Left ventricle myocardium superior (tissue), 1 donor: ENCODE measurements around the gene NDUFAF8. TPM values are rescaled to one million over a fixed set of nuclear protein-coding genes. Genes with fewer than 3 reads are reported as not detected.

Experiments
- ATAC-seq: fragments of 200-7000 bp; cut with Tn5 transposase; one replicate; pipeline ENCODE4 v1.9.1; 2020; ENCODE audit warnings: mild to moderate bottlenecking, moderate library complexity
- DNase-seq: peaks from one replicate; pipeline ENCODE4 v3.0.0-alpha.2; 2020
- intact Hi-C: fragments of 100-400 bp; cut with micrococcal nuclease; formaldehyde crosslinking; loops from one replicate; pipeline ENCODE4 v1.11.0; 2022
- total RNA-seq: library from RNA; stranded (reverse); fragmentation: NEBNext Ultra II Directional; extraction: Animal tissue kit (Norgen Biotek cat#: 25700); gene quantifications from one replicate; pipeline ENCODE4 v1.2.1, GENCODE V29; 2021
- donor health status: DM: no; HTN: yes; CAD: no; lungs with severe emphysema.

The NDUFAF8 gene
- total RNA-seq, 1 donor from 2014 or later, result 53.7 TPM

- peak; percentile 87 for DNase-seq
- peak; percentile 85 for ATAC-seq
- intact Hi-C loops, result no loop called here
These were observed 46.2 kb downstream of the NDUFAF8 start for GRCh38 chr17:81285179-81285878.

- ATAC-seq (peak; percentile 8), DNase-seq (no peak)
- intact Hi-C loops, result no loop called here
These were observed 46.8 kb downstream of the NDUFAF8 start for GRCh38 chr17:81285894-81286293.

- ATAC-seq (no peak), DNase-seq (no peak)
- intact Hi-C loops, result no loop called here
These were observed 47.5 kb downstream of the NDUFAF8 start for GRCh38 chr17:81286491-81287145.

- no peak for ATAC-seq
- intact Hi-C loops, result no loop called here
- DNase-seq, result no peak
These were observed 48.0 kb downstream of the NDUFAF8 start for GRCh38 chr17:81287152-81287551.

- ATAC-seq (no peak), DNase-seq (no peak)
- intact Hi-C loops, result no loop called here
These were observed 48.8 kb downstream of the NDUFAF8 start for GRCh38 chr17:81287741-81288430.

- ATAC-seq (no peak), DNase-seq (no peak)
- intact Hi-C loops, result no loop called here
These were observed 49.6 kb downstream of the NDUFAF8 start for GRCh38 chr17:81288715-81289114.

- intact Hi-C loops, result no loop called here
- no peak for DNase-seq
- no peak for ATAC-seq
These were observed 50.5 kb downstream of the NDUFAF8 start for GRCh38 chr17:81289627-81290026.

GRCh38 chr17:81290230-81290629, 51.1 kb downstream of the NDUFAF8 start:
- ATAC-seq, result no peak
- DNase-seq, result no peak
- intact Hi-C loops, result no loop called here

Other genes with a start within 250 kb of the NDUFAF8 start
- 19.5 TPM for gene CHMP6, start 247.5 kb upstream of the NDUFAF8 start, total RNA-seq
- gene BAIAP2, start 204.2 kb upstream of the NDUFAF8 start, total RNA-seq, result 32.7 TPM
- gene PVALEF, start 73.8 kb upstream of the NDUFAF8 start, total RNA-seq, result 0.20 TPM
- gene AATK, start 73.1 kb upstream of the NDUFAF8 start, total RNA-seq, result 14.5 TPM
- gene CEP131, start 16.4 kb upstream of the NDUFAF8 start, total RNA-seq, result 13.6 TPM
- 13.8 TPM for gene TEPSIN, start 263 bp upstream of the NDUFAF8 start, total RNA-seq
- gene SLC38A10, start 56.0 kb downstream of the NDUFAF8 start, total RNA-seq, result 46.6 TPM
- gene BAHCC1, start 156.1 kb downstream of the NDUFAF8 start, total RNA-seq, result 8.6 TPM